ENCODE measurements around the gene RNF130.

- TF ChIP-seq EP300 (IDR thresholded peaks at IDR 0.05; ENCODE audit: borderline replicate concordance) (no peak), CEBPB (IDR thresholded peaks at IDR 0.05) (no peak), MAX (IDR thresholded peaks at IDR 0.05) (no peak)
These were observed 162.3 kb downstream of the RNF130 start for GRCh38 chr5:179909224-179909623.
